K562 (cell line): ENCODE measurements around the gene COL4A1. TPM values are rescaled to one million over a fixed set of nuclear protein-coding genes. Genes with fewer than 3 reads are reported as not detected.

ENCODE experiments used
- ATAC-seq: fragments of 200-7000 bp; cut with Tn5 transposase; 3 replicates; pipeline ENCODE4 v1.9.1; 2020; ENCODE audit warnings: moderate library complexity
- BruUV-seq: library from RNA; stranded (reverse); fragments of 400-500 nt; replicated peaks from 2 replicates; lab custom pipeline; 2021; lab: Mats Ljungman, UMichigan
- CTCF ChIA-PET: fragments of 300-600 bp; formaldehyde crosslinking; extraction: SDS; loops from one replicate; lab custom pipeline; 2021; ENCODE audit warnings: low intra/inter-chr PET ratio; lab: Yijun Ruan, JAX
- POLR2A ChIA-PET: fragments of 300-600, 350-650 bp; sonication (Branson Sonifier 250); formaldehyde crosslinking; extraction: SDS; loops from one replicate; lab custom pipeline; 2021; ENCODE audit warnings: antibody characterized with exemption, inconsistent platforms; lab: Yijun Ruan, JAX
- DNase-seq, 4 experiments: peaks; one replicate each; pipeline versions ENCODE4 v3.0.0 to v3.0.0-alpha.2; 2011 to 2018; ENCODE audit warnings: low spot score in 3 of 4, mixed read lengths in 3 of 4; ENCODE audit errors: extremely low read depth in 1 of 4
- FAIRE-seq: peaks from 2 replicates; lab custom pipeline; 2011; peaks lifted over from hg19 to GRCh38; lab: Jason Lieb, UNC
- H2AFZ ChIP-seq: 2 replicates; pipeline ENCODE4 v1.6.0; 2011; ENCODE audit warnings: low read depth, low read length, control low read depth, inconsistent platforms
- H3K27ac ChIP-seq: fragments of 200-600 bp; 3 replicates; pipeline ENCODE4 v1.8.0; 2011; ENCODE audit warnings: low read depth, mild to moderate bottlenecking, control low read depth, inconsistent platforms, low read length, moderate library complexity, mixed read lengths; ENCODE audit errors: extremely low read depth
- H3K27me3 ChIP-seq, 2 experiments: fragments of 300-600 bp in 1 of 2; 2 replicates in 1 of 2; 3 replicates in 1 of 2; pipeline versions ENCODE4 v1.6.0 to v1.8.0; 2011; ENCODE audit warnings: inconsistent platforms in 2 of 2, low read length in 2 of 2, mild to moderate bottlenecking in 1 of 2, mixed read lengths in 1 of 2, moderate library complexity in 1 of 2; ENCODE audit not compliant: control insufficient read depth in 2 of 2, insufficient read depth in 2 of 2
- H3K36me3 ChIP-seq: fragments of 300-600 bp; 3 replicates; pipeline ENCODE4 v1.8.0; 2011; ENCODE audit warnings: mild to moderate bottlenecking, low read length, inconsistent platforms; ENCODE audit not compliant: control insufficient read depth, insufficient read depth
- H3K4me1 ChIP-seq, 2 experiments: fragments of 200-600 bp in 1 of 2; replicated peaks in 1 of 2; 2 replicates in 1 of 2; 3 replicates in 1 of 2; pipeline versions ENCODE4 v1.5.1 to v1.8.0; 2011; ENCODE audit warnings: inconsistent platforms in 2 of 2, low read length in 2 of 2, mild to moderate bottlenecking in 1 of 2, mixed read lengths in 1 of 2, moderate library complexity in 1 of 2; ENCODE audit not compliant: control insufficient read depth in 2 of 2, insufficient read depth in 2 of 2
- H3K4me2 ChIP-seq: 2 replicates; pipeline ENCODE4 v1.6.1; 2011; ENCODE audit warnings: low read length, control low read depth, inconsistent platforms, mixed read lengths; ENCODE audit not compliant: insufficient read depth
- H3K4me3 ChIP-seq: fragments of 200-600 bp; sonication (generic), shearing (Covaris generic); 2 replicates; pipeline ENCODE4 v1.5.1; 2016; ENCODE audit warnings: control low read depth, inconsistent platforms
- H3K79me2 ChIP-seq: fragments of 200-600 bp; 3 replicates; pipeline ENCODE4 v1.8.0; 2011; ENCODE audit warnings: low read length, inconsistent platforms; ENCODE audit not compliant: control insufficient read depth, insufficient read depth
- H3K9ac ChIP-seq, 2 experiments: 2 replicates each; pipeline versions ENCODE4 v1.6.0 to v1.6.1; 2011; ENCODE audit warnings: low read depth in 2 of 2, low read length in 2 of 2, control low read depth in 1 of 2, inconsistent platforms in 1 of 2, mild to moderate bottlenecking in 1 of 2, mixed read lengths in 1 of 2; ENCODE audit not compliant: insufficient read depth in 1 of 2
- H3K9me1 ChIP-seq: one replicate; pipeline ENCODE4 v1.6.0; 2011; ENCODE audit warnings: inconsistent platforms, mild to moderate bottlenecking, low read length, moderate library complexity; ENCODE audit not compliant: control insufficient read depth, insufficient read depth
- H3K9me3 ChIP-seq: replicated peaks from 2 replicates; pipeline ENCODE4 v1.5.1; 2011; ENCODE audit warnings: low read depth, low read length, inconsistent platforms; ENCODE audit not compliant: control insufficient read depth, insufficient read depth
- H4K20me1 ChIP-seq: replicated peaks from 2 replicates; pipeline ENCODE4 v1.6.1; 2011; ENCODE audit warnings: low read length, inconsistent platforms, mixed read lengths; ENCODE audit not compliant: control insufficient read depth, insufficient read depth
- E2F3 ChIP-seq: fragments of 250-450 bp; sonication (Bioruptor Pico); IDR thresholded peaks from 2 replicates; pipeline ENCODE4 v1.4.0; 2020; ENCODE audit warnings: mild to moderate bottlenecking
- EP400 ChIP-seq: fragments of 450-650 bp; IDR thresholded peaks from 2 replicates; pipeline ENCODE4 v1.6.1; 2017; ENCODE audit warnings: antibody characterized with exemption, mild to moderate bottlenecking, moderate library complexity
- ETV5 ChIP-seq: sonication (generic); formaldehyde crosslinking; IDR thresholded peaks from 2 replicates; pipeline ENCODE4 v1.4.0; 2020; ENCODE audit warnings: low read depth, mild to moderate bottlenecking, missing genetic modification reagents
- KLF13 ChIP-seq: fragments of 450-650 bp; IDR thresholded peaks from 2 replicates; pipeline ENCODE4 v1.6.1; 2016; ENCODE audit warnings: missing genetic modification characterization, low read depth, mild to moderate bottlenecking, missing compliant biosample characterization, moderate library complexity, borderline replicate concordance
- MXI1 ChIP-seq: IDR thresholded peaks from 2 replicates; pipeline ENCODE4 v1.6.1; 2011; ENCODE audit warnings: low read depth, mild to moderate bottlenecking, improper control_type of control experiment, low read length
- NR2C1 ChIP-seq, 2 experiments: fragments of 450-650 bp; IDR thresholded peaks; 2 replicates each; pipeline ENCODE4 v1.6.1; 2017; ENCODE audit warnings: mild to moderate bottlenecking in 2 of 2, antibody characterized with exemption in 1 of 2, inconsistent platforms in 1 of 2, missing compliant biosample characterization in 1 of 2, missing genetic modification characterization in 1 of 2
- PBX2 ChIP-seq, 2 experiments: IDR thresholded peaks in 1 of 2; conservative IDR thresholded peaks in 1 of 2; 2 replicates each; pipeline ENCODE4 v1.6.1; 2016; ENCODE audit warnings: low read depth in 2 of 2, mild to moderate bottlenecking in 1 of 2, missing compliant biosample characterization in 1 of 2, missing genetic modification characterization in 1 of 2, moderate library complexity in 1 of 2
- SNRNP70 ChIP-seq: fragments of 200-400 bp; formaldehyde crosslinking; optimal IDR thresholded peaks from 2 replicates; pipeline ENCODE3; 2017; ENCODE audit warnings: low read depth, low read length
- SP1 ChIP-seq: sonication (generic); formaldehyde crosslinking; IDR thresholded peaks from 2 replicates; pipeline ENCODE4 v1.8.1; 2022; ENCODE audit warnings: mild to moderate bottlenecking, missing genetic modification reagents
- TRIM28 ChIP-seq: fragments of 450-650 bp; IDR thresholded peaks from 2 replicates; pipeline ENCODE4 v1.6.1; 2017
- ZNF436 ChIP-seq: fragments of 250-450, 450-650 bp; sonication (Bioruptor Pico); formaldehyde crosslinking; IDR thresholded peaks from 2 replicates; pipeline ENCODE4 v1.7.0; 2020; ENCODE audit warnings: mild to moderate bottlenecking
- WGBS: fragments of 100-300 bp; shearing (Covaris generic); methylation state at CpG from one replicate; pipeline ENCODE4 v1.1.6; 2016; ENCODE audit warnings: low coverage, mixed read lengths; ENCODE audit not compliant: insufficient coverage; ENCODE audit errors: missing lambda C conversion rate; 5-methylcytosine and 5-hydroxymethylcytosine counted together
- in situ Hi-C: fragments of 300-500 bp; cut with MboI; formaldehyde crosslinking; loops from 4 replicates; pipeline ENCODE4 v1.15.0; 2018; ENCODE audit warnings: inconsistent platforms, mixed read lengths
- intact Hi-C: fragments of 100-400 bp; cut with micrococcal nuclease; formaldehyde crosslinking; loops from 2 replicates; pipeline ENCODE4 v1.14.2; 2022
- polyA plus RNA-seq, 8 experiments: library from polyadenylated mRNA; depleted of rRNA in 4 of 8; stranded (reverse) in 5 of 8; unstranded in 3 of 8; fragments of >200 nt; fragmentation: Nextera tagmentation in 2 of 8; fragmentation: Illumina TruSeq in 1 of 8; extraction: Ambion mirVana in 2 of 8; extraction: Trizol in 1 of 8; gene quantifications; 2 replicates each; pipeline versions ENCODE4 v1.2.1 to v1.2.3, GENCODE V29; 2011 to 2014; ENCODE audit warnings: inconsistent platforms in 1 of 8, missing spikeins in 1 of 8
- total RNA-seq, 7 experiments: library from RNA; depleted of rRNA in 6 of 7; stranded (reverse); fragments of >200 nt in 6 of 7; fragmentation: Illumina TruSeq in 2 of 7; extraction: Trizol in 2 of 7; gene quantifications; 2 replicates each; pipeline versions ENCODE4 v1.2.1 to v1.2.3, GENCODE V29; 2011 to 2021; ENCODE audit warnings: low replicate concordance in 1 of 7
- TF ChIP-seq, protein P1 (sequence below): conservative IDR thresholded peaks from 2 replicates; pipeline ENCODE4 v1.6.1; 2011; ENCODE audit warnings: low read depth, mild to moderate bottlenecking, low read length; ENCODE audit not compliant: control insufficient read depth

The COL4A1 gene
- total and polyA plus RNA-seq, 9 of the 15 experiments (the other 6 are each of a cell fraction or from before 2014, with no cell fraction given) = 0.35 TPM; not detected in 8

DNA sequence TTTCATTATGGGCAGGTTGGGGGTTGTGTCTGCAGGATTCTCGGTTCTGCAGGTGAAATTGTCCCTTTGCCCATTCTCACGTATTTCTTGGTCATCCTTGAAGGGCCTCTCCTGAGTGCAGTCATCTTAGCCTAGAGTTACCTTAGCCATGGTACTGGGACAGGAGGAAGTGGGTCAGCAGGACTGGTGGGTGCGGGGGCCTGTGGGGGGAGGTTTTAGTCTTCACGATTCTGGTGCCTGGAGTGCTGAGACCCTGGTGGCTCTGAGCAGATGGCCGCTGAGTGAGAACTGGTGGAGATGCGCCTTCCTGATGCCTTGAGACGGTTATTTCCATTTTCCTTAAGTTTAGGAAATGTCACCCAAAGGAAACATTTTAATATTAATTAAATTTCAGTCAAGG, 12.0 kb upstream of the COL4A1 start (continued):
- TF ChIP-seq PBX2 (CRISPR knock-in tag; IDR thresholded peaks at IDR 0.05; ENCODE audit: low read depth) = no peak
- no peak for TF ChIP-seq PBX2 (tag; conservative IDR thresholded peaks at IDR 0.05; ENCODE audit: low read depth)
- no peak for TF ChIP-seq E2F3
- TF ChIP-seq SNRNP70 = no peak
- no peak for TF ChIP-seq NR2C1 (IDR thresholded peaks at IDR 0.05)
- TF ChIP-seq NR2C1 (tag; IDR thresholded peaks at IDR 0.05) = no peak
- no peak for TF ChIP-seq SP1 (CRISPR knock-in tag)
- no peak for TF ChIP-seq TRIM28

DNA sequence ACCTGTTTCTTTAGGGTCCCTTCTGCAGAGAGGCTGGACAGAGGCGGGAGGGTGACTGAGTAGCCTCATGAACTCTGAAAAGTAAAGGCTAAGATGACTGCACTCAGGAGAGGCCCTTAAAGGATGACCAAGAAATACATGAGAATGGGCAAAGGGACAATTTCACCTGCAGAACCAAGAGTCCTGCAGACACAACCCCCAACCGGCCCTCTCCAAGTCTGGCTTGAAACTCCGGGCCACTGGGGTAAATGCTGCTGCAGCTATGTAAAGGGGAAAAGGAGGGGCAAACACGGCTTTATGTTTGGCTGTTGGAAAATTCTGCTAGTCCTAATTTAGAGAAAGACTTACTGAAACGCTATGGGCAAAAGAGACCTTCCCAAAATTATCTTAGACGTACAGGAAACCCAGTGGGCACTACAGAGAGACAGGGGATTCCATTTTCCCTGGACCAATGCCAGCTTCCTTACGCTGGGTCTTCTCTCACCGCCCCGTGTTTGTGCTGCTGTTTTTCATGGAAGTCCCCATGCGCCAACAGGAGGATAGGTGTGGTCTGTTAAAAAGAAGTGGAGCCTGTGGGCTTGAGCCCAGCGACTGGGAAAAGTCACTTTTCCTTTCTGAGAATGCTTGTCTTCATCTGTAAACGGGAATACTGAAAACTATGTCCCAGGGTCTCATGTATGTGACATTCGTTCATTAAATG, 10.7 kb upstream of the COL4A1 start:
- ATAC-seq (no peak), FAIRE-seq (no peak), DNase-seq (no peak)
- H3K36me3 ChIP-seq = no peaks in the 10 kb centered on the region
- H3K4me1 ChIP-seq = no peaks in the 10 kb centered on the region
- H3K27me3 ChIP-seq = peaks cover 0 to 32% of the 10 kb centered on the region in 2 experiments; a peak in 4 of 5 replicates
- CTCF ChIA-PET = no interaction called here
- H3K4me2 ChIP-seq = no peak overlapping the region
- intact Hi-C loops = no loop called here
- in situ Hi-C loops = no loop called here
- no peaks in the 10 kb centered on the region for H3K9me3 ChIP-seq
- no peaks in the 10 kb centered on the region for H3K79me2 ChIP-seq
- H3K9me1 ChIP-seq = no peaks in the 10 kb centered on the region
- no peak overlapping the region for H2AFZ ChIP-seq
- POLR2A ChIA-PET = no interaction called here
- no peak overlapping the region for H3K27ac ChIP-seq
- TF ChIP-seq, protein P1, sequence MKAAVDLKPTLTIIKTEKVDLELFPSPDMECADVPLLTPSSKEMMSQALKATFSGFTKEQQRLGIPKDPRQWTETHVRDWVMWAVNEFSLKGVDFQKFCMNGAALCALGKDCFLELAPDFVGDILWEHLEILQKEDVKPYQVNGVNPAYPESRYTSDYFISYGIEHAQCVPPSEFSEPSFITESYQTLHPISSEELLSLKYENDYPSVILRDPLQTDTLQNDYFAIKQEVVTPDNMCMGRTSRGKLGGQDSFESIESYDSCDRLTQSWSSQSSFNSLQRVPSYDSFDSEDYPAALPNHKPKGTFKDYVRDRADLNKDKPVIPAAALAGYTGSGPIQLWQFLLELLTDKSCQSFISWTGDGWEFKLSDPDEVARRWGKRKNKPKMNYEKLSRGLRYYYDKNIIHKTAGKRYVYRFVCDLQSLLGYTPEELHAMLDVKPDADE = no peak
- no peak for TF ChIP-seq ZNF436
- TF ChIP-seq KLF13 = no peak
- no peak for TF ChIP-seq ETV5 (CRISPR knock-in tag)
- no peak for TF ChIP-seq EP400
- TF ChIP-seq MXI1 = no peak
- no peak overlapping the region for H3K9ac ChIP-seq
- 0% methylated on average over 12 of the region's 13 CpGs for WGBS
- no TSS peak for BruUV-seq
- no peak overlapping the region for H3K4me3 ChIP-seq
- no peaks in the 10 kb centered on the region for H4K20me1 ChIP-seq
